IPS-20b (cell line): Measurements from ENCODE around the gene MRC1.

Experiments used
- H3K27ac ChIP-seq: one replicate; pipeline ENCODE4 v1.5.1; 2013; ENCODE audit warnings: low read length
- H3K27me3 ChIP-seq: 2 replicates; pipeline ENCODE4 v1.6.1; 2013; ENCODE audit warnings: mild to moderate bottlenecking, low read length, inconsistent platforms; ENCODE audit not compliant: insufficient read depth
- H3K36me3 ChIP-seq: 2 replicates; pipeline ENCODE4 v1.6.1; 2013; ENCODE audit warnings: low read depth, mild to moderate bottlenecking, inconsistent platforms, low read length, moderate library complexity; ENCODE audit not compliant: insufficient read depth
- H3K4me1 ChIP-seq: 2 replicates; pipeline ENCODE4 v1.6.1; 2013; ENCODE audit warnings: mild to moderate bottlenecking, control low read depth, inconsistent platforms, low read length, moderate library complexity; ENCODE audit not compliant: insufficient read depth
- H3K4me3 ChIP-seq: 2 replicates; pipeline ENCODE4 v1.5.1; 2013; ENCODE audit warnings: mild to moderate bottlenecking, low read length, inconsistent platforms
- H3K9ac ChIP-seq: 2 replicates; pipeline ENCODE4 v1.6.1; 2013; ENCODE audit warnings: low read depth, mild to moderate bottlenecking, inconsistent platforms, low read length, moderate library complexity
- H3K9me3 ChIP-seq: 2 replicates; pipeline ENCODE4 v1.6.1; 2013; ENCODE audit warnings: mild to moderate bottlenecking, low read depth, low read length, inconsistent platforms; ENCODE audit not compliant: insufficient read depth

The MRC1 gene

GRCh38 chr10:17880601-17881000 lies 71.5 kb downstream of the MRC1 start:
- Histone ChIP-seq H3K27ac (no peak overlapping the region), H3K27me3 (no peaks in the 10 kb centered on the region), H3K4me3 (no peak overlapping the region), H3K4me1 (no peaks in the 10 kb centered on the region), H3K36me3 (no peaks in the 10 kb centered on the region), H3K9me3 (no peaks in the 10 kb centered on the region), H3K9ac (no peak overlapping the region)

GRCh38 chr10:17882557-17882956 lies 73.4 kb downstream of the MRC1 start:
- H3K36me3 ChIP-seq: no peaks in the 10 kb centered on the region
- no peaks in the 10 kb centered on the region for H3K9me3 ChIP-seq
- no peaks in the 10 kb centered on the region for H3K27me3 ChIP-seq
- H3K27ac ChIP-seq: no peak overlapping the region
- no peak overlapping the region for H3K9ac ChIP-seq
- H3K4me3 ChIP-seq: no peak overlapping the region
- H3K4me1 ChIP-seq: no peaks in the 10 kb centered on the region

- Histone ChIP-seq H3K27me3 (no peaks in the 10 kb centered on the region), H3K27ac (no peak overlapping the region), H3K9me3 (no peaks in the 10 kb centered on the region), H3K4me3 (no peak overlapping the region), H3K36me3 (no peaks in the 10 kb centered on the region), H3K4me1 (no peaks in the 10 kb centered on the region), H3K9ac (no peak overlapping the region)
Measured at GRCh38 chr10:17883621-17884020, 74.5 kb downstream of the MRC1 start.

GRCh38 chr10:17888189-17888588 lies 79.0 kb downstream of the MRC1 start:
- Histone ChIP-seq H3K4me3 (no peak overlapping the region), H3K4me1 (no peaks in the 10 kb centered on the region)

GRCh38 chr10:17891435-17891834 lies 82.3 kb downstream of the MRC1 start:
- no peak overlapping the region for H3K9ac ChIP-seq
- H3K36me3 ChIP-seq: no peaks in the 10 kb centered on the region
- H3K27ac ChIP-seq: no peak overlapping the region
- no peaks in the 10 kb centered on the region for H3K27me3 ChIP-seq
- H3K4me3 ChIP-seq: no peak overlapping the region
- H3K4me1 ChIP-seq: no peaks in the 10 kb centered on the region
- H3K9me3 ChIP-seq: no peaks in the 10 kb centered on the region

More at GRCh38 chr10:17888189-17888588, 79.0 kb downstream of the MRC1 start:
- no peak overlapping the region for H3K27ac ChIP-seq
- no peak overlapping the region for H3K9ac ChIP-seq
- no peaks in the 10 kb centered on the region for H3K36me3 ChIP-seq
- no peaks in the 10 kb centered on the region for H3K27me3 ChIP-seq
- no peaks in the 10 kb centered on the region for H3K9me3 ChIP-seq

GRCh38 chr10:17904564-17904963 lies 95.4 kb downstream of the MRC1 start:
- H3K9ac ChIP-seq: no peak overlapping the region
- no peak overlapping the region for H3K27ac ChIP-seq
- H3K9me3 ChIP-seq: no peaks in the 10 kb centered on the region

GRCh38 chr10:17905491-17905890 lies 96.3 kb downstream of the MRC1 start:
- no peak overlapping the region for H3K4me3 ChIP-seq
- no peaks in the 10 kb centered on the region for H3K4me1 ChIP-seq
- H3K9ac ChIP-seq: no peak overlapping the region
- H3K27ac ChIP-seq: no peak overlapping the region
- no peaks in the 10 kb centered on the region for H3K9me3 ChIP-seq
- H3K36me3 ChIP-seq: no peaks in the 10 kb centered on the region
- H3K27me3 ChIP-seq: no peaks in the 10 kb centered on the region

More at GRCh38 chr10:17904564-17904963, 95.4 kb downstream of the MRC1 start:
- Histone ChIP-seq H3K36me3 (no peaks in the 10 kb centered on the region), H3K4me1 (no peaks in the 10 kb centered on the region), H3K4me3 (no peak overlapping the region), H3K27me3 (no peaks in the 10 kb centered on the region)

GRCh38 chr10:17906002-17906401 lies 96.9 kb downstream of the MRC1 start:
- H3K27ac ChIP-seq: no peak overlapping the region
- no peaks in the 10 kb centered on the region for H3K4me1 ChIP-seq
- no peak overlapping the region for H3K4me3 ChIP-seq
- no peak overlapping the region for H3K9ac ChIP-seq
- H3K27me3 ChIP-seq: no peaks in the 10 kb centered on the region
- H3K36me3 ChIP-seq: no peaks in the 10 kb centered on the region
- no peaks in the 10 kb centered on the region for H3K9me3 ChIP-seq

GRCh38 chr10:17907641-17908040 lies 98.5 kb downstream of the MRC1 start:
- Histone ChIP-seq H3K4me3 (no peak overlapping the region), H3K27ac (no peak overlapping the region), H3K9ac (no peak overlapping the region), H3K27me3 (no peaks in the 10 kb centered on the region), H3K9me3 (no peaks in the 10 kb centered on the region), H3K36me3 (no peaks in the 10 kb centered on the region), H3K4me1 (no peaks in the 10 kb centered on the region)

GRCh38 chr10:17910125-17910789 lies 101.1 kb downstream of the MRC1 start:
- Histone ChIP-seq H3K27ac (no peak overlapping the region), H3K36me3 (no peaks in the 10 kb centered on the region), H3K9ac (no peak overlapping the region), H3K4me3 (no peak overlapping the region), H3K27me3 (no peaks in the 10 kb centered on the region), H3K9me3 (no peaks in the 10 kb centered on the region), H3K4me1 (no peaks in the 10 kb centered on the region)

- H3K27ac ChIP-seq: no peak overlapping the region
- no peaks in the 10 kb centered on the region for H3K9me3 ChIP-seq
- H3K27me3 ChIP-seq: no peaks in the 10 kb centered on the region
- no peak overlapping the region for H3K4me3 ChIP-seq
- no peaks in the 10 kb centered on the region for H3K4me1 ChIP-seq
- H3K36me3 ChIP-seq: no peaks in the 10 kb centered on the region
- H3K9ac ChIP-seq: no peak overlapping the region
Measured at GRCh38 chr10:17912754-17913153, 103.6 kb downstream of the MRC1 start.

- H3K4me3 ChIP-seq: no peak overlapping the region
- no peaks in the 10 kb centered on the region for H3K36me3 ChIP-seq
- H3K27me3 ChIP-seq: no peaks in the 10 kb centered on the region
- no peak overlapping the region for H3K9ac ChIP-seq
- no peaks in the 10 kb centered on the region for H3K4me1 ChIP-seq
- H3K9me3 ChIP-seq: no peaks in the 10 kb centered on the region
- no peak overlapping the region for H3K27ac ChIP-seq
Measured at GRCh38 chr10:17913604-17914003, 104.5 kb downstream of the MRC1 start.
